Fibroblast of lung (primary cell): ENCODE results near the gene CENPP.
"Not testable (repeated sequence)": the region's sequence is repeated elsewhere in the genome, so short reads cannot be mapped to it uniquely, and the experiment has no call there.

Experiments used
- EZH2 ChIP-seq: IDR thresholded peaks from 2 replicates; pipeline ENCODE4 v1.5.1; 2012; ENCODE audit warnings: low read length, control low read depth, mild to moderate bottlenecking; ENCODE audit errors: missing control alignments
- TF ChIP-seq, protein P1 (sequence below), 2 donors: IDR thresholded peaks in 1 of 2; conservative IDR thresholded peaks in 1 of 2; 1 replicate in 1 of 2; 2 replicates in 1 of 2; pipeline ENCODE4 v1.5.1; 2011 to 2012; ENCODE audit warnings: low read length in 2 of 2, control low read depth in 1 of 2, inconsistent platforms in 1 of 2, low read depth in 1 of 2, mild to moderate bottlenecking in 1 of 2

DNA sequence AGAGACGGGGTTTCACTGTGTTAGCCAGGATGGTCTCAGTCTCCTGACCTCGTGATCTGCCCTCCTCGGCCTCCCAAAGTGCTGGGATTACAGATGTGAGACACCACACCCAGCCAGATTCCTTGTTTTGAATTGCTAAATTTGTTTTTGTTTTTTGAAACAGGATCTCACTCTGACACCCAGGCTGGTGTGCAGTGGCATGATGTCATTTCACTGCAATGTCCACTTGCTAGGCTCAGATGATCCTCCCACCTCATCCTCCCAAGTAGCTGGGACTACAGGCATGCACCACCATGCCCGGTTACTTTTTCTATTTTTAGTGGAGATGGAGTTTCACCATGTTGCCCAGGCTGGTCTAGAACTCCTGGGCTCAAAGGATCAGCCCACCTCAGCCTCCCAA lies 85.4 kb downstream of the CENPP start:
- TF ChIP-seq, protein P1, sequence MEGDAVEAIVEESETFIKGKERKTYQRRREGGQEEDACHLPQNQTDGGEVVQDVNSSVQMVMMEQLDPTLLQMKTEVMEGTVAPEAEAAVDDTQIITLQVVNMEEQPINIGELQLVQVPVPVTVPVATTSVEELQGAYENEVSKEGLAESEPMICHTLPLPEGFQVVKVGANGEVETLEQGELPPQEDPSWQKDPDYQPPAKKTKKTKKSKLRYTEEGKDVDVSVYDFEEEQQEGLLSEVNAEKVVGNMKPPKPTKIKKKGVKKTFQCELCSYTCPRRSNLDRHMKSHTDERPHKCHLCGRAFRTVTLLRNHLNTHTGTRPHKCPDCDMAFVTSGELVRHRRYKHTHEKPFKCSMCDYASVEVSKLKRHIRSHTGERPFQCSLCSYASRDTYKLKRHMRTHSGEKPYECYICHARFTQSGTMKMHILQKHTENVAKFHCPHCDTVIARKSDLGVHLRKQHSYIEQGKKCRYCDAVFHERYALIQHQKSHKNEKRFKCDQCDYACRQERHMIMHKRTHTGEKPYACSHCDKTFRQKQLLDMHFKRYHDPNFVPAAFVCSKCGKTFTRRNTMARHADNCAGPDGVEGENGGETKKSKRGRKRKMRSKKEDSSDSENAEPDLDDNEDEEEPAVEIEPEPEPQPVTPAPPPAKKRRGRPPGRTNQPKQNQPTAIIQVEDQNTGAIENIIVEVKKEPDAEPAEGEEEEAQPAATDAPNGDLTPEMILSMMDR (conservative IDR thresholded peaks at IDR 0.05 in 1 of 2, IDR thresholded peaks at IDR 0.05 in 1 of 2; ENCODE audit: low read depth in 1 of 2, low read length in 2 of 2) = not testable (repeated sequence)
- TF ChIP-seq EZH2 = not testable (repeated sequence)
